Measurements from ENCODE around the gene RAB33A. TPM values are rescaled to one million over a fixed set of nuclear protein-coding genes. Genes with fewer than 3 reads are reported as not detected.

Gene RAB33A
- polyA plus RNA-seq, 3 donors: 0.13 to 2.1 (median 1.6) TPM

DNA sequence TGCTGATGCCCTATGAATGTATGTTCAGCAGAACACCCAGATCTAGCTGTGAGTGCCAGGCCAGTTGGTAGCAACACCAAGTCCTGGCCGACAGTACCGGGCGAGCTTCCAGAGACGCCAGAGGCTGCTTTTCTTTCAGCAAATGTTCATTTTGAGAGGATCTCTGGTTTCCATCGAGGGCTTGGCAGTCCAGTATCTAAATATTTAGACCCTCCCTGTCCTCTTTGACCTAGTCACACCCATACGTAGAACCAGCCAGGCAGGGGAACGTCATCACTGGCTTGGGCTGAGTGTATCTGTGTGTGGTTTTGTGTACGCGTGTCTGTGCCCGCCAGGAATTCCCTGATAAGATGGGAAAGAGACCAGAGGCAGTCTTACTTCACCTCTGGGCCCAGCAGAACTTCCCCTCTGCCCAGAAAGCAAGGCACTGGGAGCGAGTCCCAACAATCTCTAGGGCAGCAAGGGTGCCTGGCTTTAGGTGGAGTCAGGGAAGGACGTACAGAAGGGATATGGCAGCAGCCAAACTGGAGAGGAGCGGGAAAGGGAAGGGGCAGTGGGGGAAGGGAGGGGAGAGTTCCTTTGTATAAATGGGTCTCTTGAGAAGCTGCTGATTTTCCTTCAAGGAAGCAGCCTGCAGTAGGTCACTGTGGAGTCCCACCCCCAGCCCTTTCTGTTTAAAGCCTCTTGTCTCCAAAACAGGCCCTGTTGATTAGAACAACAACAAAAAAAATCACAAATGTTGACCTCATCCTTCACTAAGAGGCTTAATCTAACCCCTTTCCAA, 46.5 kb upstream of the RAB33A start:
- no peaks in the 10 kb centered on the region for H3K9me3 ChIP-seq (replicated peaks in 1 of 2; ENCODE audit: control insufficient read depth in 1 of 2, insufficient read depth in 1 of 2, low read length in 2 of 2)
- no peak overlapping the region for H3K9ac ChIP-seq (ENCODE audit: insufficient read depth, low read length, poor library complexity, severe bottlenecking)
- intact Hi-C loops (cut with micrococcal nuclease): no loop called here
- H3K9me3 Mint-ChIP-seq: peaks cover 0 to 3% (median 0%) of the 10 kb centered on the region in 7 donors
- H3K4me3 Mint-ChIP-seq: no peak overlapping the region
- no peaks in the 10 kb centered on the region for H4K20me1 ChIP-seq (ENCODE audit: insufficient read depth, low read length)
- TF ChIP-seq, protein P1, sequence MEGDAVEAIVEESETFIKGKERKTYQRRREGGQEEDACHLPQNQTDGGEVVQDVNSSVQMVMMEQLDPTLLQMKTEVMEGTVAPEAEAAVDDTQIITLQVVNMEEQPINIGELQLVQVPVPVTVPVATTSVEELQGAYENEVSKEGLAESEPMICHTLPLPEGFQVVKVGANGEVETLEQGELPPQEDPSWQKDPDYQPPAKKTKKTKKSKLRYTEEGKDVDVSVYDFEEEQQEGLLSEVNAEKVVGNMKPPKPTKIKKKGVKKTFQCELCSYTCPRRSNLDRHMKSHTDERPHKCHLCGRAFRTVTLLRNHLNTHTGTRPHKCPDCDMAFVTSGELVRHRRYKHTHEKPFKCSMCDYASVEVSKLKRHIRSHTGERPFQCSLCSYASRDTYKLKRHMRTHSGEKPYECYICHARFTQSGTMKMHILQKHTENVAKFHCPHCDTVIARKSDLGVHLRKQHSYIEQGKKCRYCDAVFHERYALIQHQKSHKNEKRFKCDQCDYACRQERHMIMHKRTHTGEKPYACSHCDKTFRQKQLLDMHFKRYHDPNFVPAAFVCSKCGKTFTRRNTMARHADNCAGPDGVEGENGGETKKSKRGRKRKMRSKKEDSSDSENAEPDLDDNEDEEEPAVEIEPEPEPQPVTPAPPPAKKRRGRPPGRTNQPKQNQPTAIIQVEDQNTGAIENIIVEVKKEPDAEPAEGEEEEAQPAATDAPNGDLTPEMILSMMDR (IDR thresholded peaks at IDR 0.05): no peak
- no peak overlapping the region for H3K4me2 ChIP-seq (replicated peaks; ENCODE audit: extremely low read depth, low read length, poor library complexity, severe bottlenecking)
- peaks cover 1% of the 10 kb centered on the region for H3K4me1 Mint-ChIP-seq
- no peaks in the 10 kb centered on the region for H3K27me3 ChIP-seq (ENCODE audit: control insufficient read depth in 2 of 2, insufficient read depth in 2 of 2, low read length in 2 of 2)
- peaks cover 2 to 13% (median 3%) of the 10 kb centered on the region in 3 donors for H3K27me3 Mint-ChIP-seq (ENCODE audit: low read depth in 3 of 3)
- H3K36me3 ChIP-seq (replicated peaks in 1 of 2; ENCODE audit: control insufficient read depth in 1 of 2, insufficient read depth in 2 of 2, low read length in 2 of 2): peaks cover 18 to 44% of the 10 kb centered on the region in 2 donors
- H3K79me2 ChIP-seq (ENCODE audit: insufficient read depth, low read length): no peaks in the 10 kb centered on the region
- H2AFZ ChIP-seq (ENCODE audit: insufficient read depth, low read depth, low read length, poor library complexity, severe bottlenecking): no peak overlapping the region
- peaks cover 36 to 40% of the 10 kb centered on the region in 2 donors for H3K36me3 Mint-ChIP-seq
- H3K4me1 ChIP-seq (ENCODE audit: control insufficient read depth in 1 of 2, insufficient read depth in 2 of 2, low read length in 2 of 2): peaks cover 8 to 14% of the 10 kb centered on the region in 2 donors
- no peak for DNase-seq
- no peak overlapping the region for H3K27ac Mint-ChIP-seq
- no peak overlapping the region for H3K27ac ChIP-seq (ENCODE audit: low read depth in 1 of 2, low read length in 2 of 2)
- no CpG with 5 or more reads among the region's 13 CpGs for WGBS (ENCODE audit: insufficient coverage)
- no peak overlapping the region for H3K4me3 ChIP-seq (replicated peaks in 1 of 3; ENCODE audit: low read depth in 2 of 3, low read length in 3 of 3)

DNA sequence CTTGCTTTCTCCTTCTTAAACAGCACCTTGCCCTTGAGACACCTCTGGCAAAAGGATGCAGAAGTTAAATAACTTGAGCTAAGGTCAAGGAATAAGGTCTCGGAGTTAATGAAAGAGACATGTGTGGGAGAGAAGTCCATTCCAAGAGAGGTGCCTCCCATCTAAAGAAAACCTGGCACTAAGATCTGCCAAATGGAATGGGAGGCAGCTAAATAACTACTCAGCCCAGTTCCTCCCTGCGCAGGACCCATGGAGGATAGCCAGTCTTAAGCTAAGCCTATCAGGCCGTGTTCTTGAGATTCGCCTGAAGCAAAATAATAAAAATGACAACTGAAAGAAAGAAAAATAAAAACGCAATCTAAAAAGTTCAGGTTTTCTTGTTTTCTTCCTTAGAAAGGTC, 40.8 kb upstream of the RAB33A start:
- Histone ChIP-seq H2AFZ (ENCODE audit: insufficient read depth, low read depth, low read length, poor library complexity, severe bottlenecking) (no peak overlapping the region), H3K4me2 (replicated peaks; ENCODE audit: extremely low read depth, low read length, poor library complexity, severe bottlenecking) (no peak overlapping the region), H4K20me1 (ENCODE audit: insufficient read depth, low read length) (no peaks in the 10 kb centered on the region), H3K27me3 (ENCODE audit: control insufficient read depth in 2 of 2, insufficient read depth in 2 of 2, low read length in 2 of 2) (no peaks in the 10 kb centered on the region), H3K9me3 (replicated peaks in 1 of 2; ENCODE audit: control insufficient read depth in 1 of 2, insufficient read depth in 1 of 2, low read length in 2 of 2) (no peaks in the 10 kb centered on the region), H3K36me3 (replicated peaks in 1 of 2; ENCODE audit: control insufficient read depth in 1 of 2, insufficient read depth in 2 of 2, low read length in 2 of 2) (peaks cover 43 to 76% of the 10 kb centered on the region in 2 donors), H3K79me2 (ENCODE audit: insufficient read depth, low read length) (no peaks in the 10 kb centered on the region), H3K4me1 (ENCODE audit: control insufficient read depth in 1 of 2, insufficient read depth in 2 of 2, low read length in 2 of 2) (no peaks in the 10 kb centered on the region), H3K4me3 (replicated peaks in 1 of 3; ENCODE audit: low read depth in 2 of 3, low read length in 3 of 3) (no peak overlapping the region), H3K27ac (ENCODE audit: low read depth in 1 of 2, low read length in 2 of 2) (no peak overlapping the region), H3K9ac (ENCODE audit: insufficient read depth, low read length, poor library complexity, severe bottlenecking) (no peak overlapping the region)
- Mint-ChIP-seq H3K4me1 (no peaks in the 10 kb centered on the region), H3K27ac (no peak overlapping the region), H3K4me3 (no peak overlapping the region), H3K9me3 (peaks cover 0 to 3% (median 0%) of the 10 kb centered on the region in 7 donors), H3K36me3 (peaks cover 43 to 60% of the 10 kb centered on the region in 2 donors), H3K27me3 (ENCODE audit: low read depth in 3 of 3) (peaks cover 0 to 2% (median 0%) of the 10 kb centered on the region in 3 donors)
- 100% methylated on average over 2 of the region's 5 CpGs for WGBS (ENCODE audit: insufficient coverage)
- intact Hi-C loops (cut with micrococcal nuclease): loop anchor here in 1 of 2 donors (10.0 kb wide), 1 partner anchor 64 kb away; no protein-coding TSS in a partner anchor
- TF ChIP-seq, protein P1 (IDR thresholded peaks at IDR 0.05): no peak
- no peak for DNase-seq
